ENCODE measurements around the gene KNOP1. TPM values are rescaled to one million over a fixed set of nuclear protein-coding genes. Genes with fewer than 3 reads are reported as not detected.

Gene KNOP1
- polyA plus RNA-seq, 5 donors, result 30.1 to 42.4 (median 34.4) TPM

Other genes with a start within 250 kb of the KNOP1 start
- 10 to 100 TPM; 66.6 to 87.7 (median 77.3) TPM for gene GDE1, start 196.1 kb downstream of the KNOP1 start, polyA plus RNA-seq (ENCODE audit: insufficient read depth in 1 of 5, insufficient read length in 5 of 5, low replicate concordance in 1 of 5)
- gene CCP110, start 194.3 kb downstream of the KNOP1 start, polyA plus RNA-seq (ENCODE audit: insufficient read depth in 1 of 5, insufficient read length in 5 of 5, low replicate concordance in 1 of 5), result 10 to 100 TPM; 28.0 to 66.3 (median 53.4) TPM
- 10 to 100 TPM; 50.5 to 56.9 (median 55.9) TPM for gene VPS35L, start 162.5 kb downstream of the KNOP1 start, polyA plus RNA-seq (ENCODE audit: insufficient read depth in 1 of 5, insufficient read length in 5 of 5, low replicate concordance in 1 of 5)
- 10 to 100 TPM; 23.3 to 25.1 (median 24.5) TPM for gene IQCK, start within 50 bp of the KNOP1 start, polyA plus RNA-seq (ENCODE audit: insufficient read depth in 1 of 5, insufficient read length in 5 of 5, low replicate concordance in 1 of 5)
- gene GPRC5B, start 166.6 kb upstream of the KNOP1 start, polyA plus RNA-seq (ENCODE audit: insufficient read depth in 1 of 5, insufficient read length in 5 of 5, low replicate concordance in 1 of 5), result 10 to 100 TPM; 32.9 to 47.6 (median 37.7) TPM